MM.1S (cell line): ENCODE data around the gene MYBPC3.

Experiments
- EZH2 ChIP-seq: fragments of 300-600 bp; sonication (generic); optimal IDR thresholded peaks from 2 replicates; pipeline ENCODE3; 2017; ENCODE audit warnings: low read depth, mild to moderate bottlenecking, antibody characterized with exemption, low read length, mixed read lengths
- EZH2phosphoT487 ChIP-seq: fragments of 300-600 bp; sonication (generic); IDR thresholded peaks from 2 replicates; pipeline ENCODE4 v1.6.1; 2018; ENCODE audit warnings: antibody characterized with exemption, low read length
- TF ChIP-seq, protein P1 (sequence below): fragments of 300-600 bp; sonication (generic); IDR thresholded peaks from 2 replicates; pipeline ENCODE4 v1.5.1; 2016; ENCODE audit warnings: antibody characterized with exemption, low read length, mixed read lengths

DNA sequence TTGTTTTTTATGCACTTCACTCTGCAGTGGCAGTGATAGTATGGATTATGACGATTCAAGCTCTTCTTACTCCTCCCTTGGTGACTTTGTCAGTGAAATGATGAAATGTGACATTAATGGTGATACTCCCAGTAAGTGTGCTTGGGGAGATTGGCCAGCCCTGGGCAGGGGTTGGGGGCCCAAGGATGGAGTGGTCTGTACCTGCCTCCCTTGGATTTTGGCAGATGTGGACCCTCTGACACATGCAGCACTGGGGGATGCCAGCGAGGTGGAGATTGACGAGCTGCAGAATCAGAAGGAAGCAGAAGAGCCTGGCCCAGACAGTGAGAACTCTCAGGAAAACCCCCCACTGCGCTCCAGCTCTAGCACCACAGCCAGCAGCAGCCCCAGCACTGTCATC lies 68.4 kb downstream of the MYBPC3 start:
- TF ChIP-seq, protein P1, sequence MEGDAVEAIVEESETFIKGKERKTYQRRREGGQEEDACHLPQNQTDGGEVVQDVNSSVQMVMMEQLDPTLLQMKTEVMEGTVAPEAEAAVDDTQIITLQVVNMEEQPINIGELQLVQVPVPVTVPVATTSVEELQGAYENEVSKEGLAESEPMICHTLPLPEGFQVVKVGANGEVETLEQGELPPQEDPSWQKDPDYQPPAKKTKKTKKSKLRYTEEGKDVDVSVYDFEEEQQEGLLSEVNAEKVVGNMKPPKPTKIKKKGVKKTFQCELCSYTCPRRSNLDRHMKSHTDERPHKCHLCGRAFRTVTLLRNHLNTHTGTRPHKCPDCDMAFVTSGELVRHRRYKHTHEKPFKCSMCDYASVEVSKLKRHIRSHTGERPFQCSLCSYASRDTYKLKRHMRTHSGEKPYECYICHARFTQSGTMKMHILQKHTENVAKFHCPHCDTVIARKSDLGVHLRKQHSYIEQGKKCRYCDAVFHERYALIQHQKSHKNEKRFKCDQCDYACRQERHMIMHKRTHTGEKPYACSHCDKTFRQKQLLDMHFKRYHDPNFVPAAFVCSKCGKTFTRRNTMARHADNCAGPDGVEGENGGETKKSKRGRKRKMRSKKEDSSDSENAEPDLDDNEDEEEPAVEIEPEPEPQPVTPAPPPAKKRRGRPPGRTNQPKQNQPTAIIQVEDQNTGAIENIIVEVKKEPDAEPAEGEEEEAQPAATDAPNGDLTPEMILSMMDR = no peak
- no peak for TF ChIP-seq EZH2phosphoT487
- no peak for TF ChIP-seq EZH2
